ENCODE measurements around the gene TFPT.

Gene TFPT

DNA sequence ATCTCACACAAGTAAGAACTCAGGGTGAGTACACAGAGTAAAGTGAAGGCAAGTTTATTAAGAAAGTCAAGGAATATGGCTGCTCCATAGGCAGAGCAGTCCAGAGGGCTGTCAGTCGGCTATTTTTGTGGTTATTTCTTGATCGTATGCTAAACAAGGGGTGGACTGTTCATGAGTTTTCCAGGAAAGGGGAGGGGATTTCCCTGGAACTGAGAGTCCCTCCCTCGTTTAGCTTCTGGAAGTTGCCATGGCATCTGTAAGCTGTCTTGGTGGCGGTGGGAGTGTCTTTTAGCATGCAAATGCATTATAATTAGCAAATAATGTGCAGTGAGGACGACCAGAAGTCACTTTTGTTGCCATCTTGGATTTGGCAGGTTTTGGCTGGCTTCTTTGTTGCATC, 46.0 kb downstream of the TFPT start:
- no peak for DNase-seq

DNA sequence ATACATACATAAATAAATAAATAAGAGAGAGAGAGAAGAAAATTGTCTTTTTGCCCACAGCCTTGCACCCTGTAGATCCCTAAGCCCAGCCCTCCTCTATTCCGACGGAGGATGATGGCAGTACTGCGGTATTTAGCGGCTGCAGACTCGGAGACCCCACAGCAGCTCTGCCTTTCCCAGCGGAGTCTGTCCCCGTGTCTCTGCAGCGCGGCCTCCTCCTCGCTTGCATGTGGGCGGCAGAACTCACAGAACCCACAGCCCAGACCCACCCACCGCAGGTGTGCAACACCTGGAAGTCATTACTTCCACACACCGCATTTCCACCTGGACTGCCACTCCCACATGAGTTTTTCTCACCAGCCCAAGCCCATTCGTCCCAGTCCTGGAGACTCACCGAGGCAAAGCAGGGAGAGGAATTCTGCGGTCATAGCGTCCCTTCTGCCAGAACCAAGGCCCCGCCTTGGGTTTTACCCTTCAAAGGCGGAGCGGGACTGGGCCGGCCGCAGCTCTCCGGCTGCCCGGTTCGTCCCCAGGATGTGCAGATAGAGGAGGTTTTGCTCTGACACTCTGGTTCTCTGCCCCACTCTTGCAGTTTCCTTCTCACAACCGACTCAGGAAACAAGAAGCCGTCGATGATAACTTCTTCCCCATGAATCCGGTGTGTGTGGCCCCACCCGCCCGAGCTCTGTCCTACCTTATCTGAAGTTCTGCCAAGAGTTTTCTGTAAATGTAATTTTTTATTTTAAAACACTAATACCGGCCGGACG, 51.9 kb downstream of the TFPT start, which contains the start of gene VSTM1:
Gene VSTM1, minus strand, starts transcription at position 548 of the 767 bp plus-strand sequence. Its CDS starts 120 bp downstream, at position 428.
- no peak for DNase-seq

DNA sequence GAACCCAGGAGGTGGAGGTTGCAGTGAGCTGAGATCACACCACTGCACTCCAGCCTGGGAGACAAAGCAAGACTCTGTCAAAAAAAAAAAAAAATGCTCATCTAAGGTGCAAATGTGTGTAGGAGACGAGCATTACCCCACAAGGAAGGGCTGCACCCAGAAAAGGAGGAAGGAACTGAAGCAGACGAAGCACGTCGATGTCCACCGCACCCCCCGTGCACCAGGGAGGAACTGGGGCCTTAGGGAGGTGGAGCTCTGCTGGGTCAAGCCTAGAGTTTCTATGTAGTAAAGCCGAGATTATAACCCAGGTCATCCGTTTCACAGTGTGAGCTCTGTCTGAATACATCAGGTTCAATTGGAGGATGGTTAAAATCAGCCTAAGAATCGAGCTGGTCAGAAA, 52.8 kb downstream of the TFPT start:
- no peak for DNase-seq

Data from NCI-H1930 (cell line).